HG03064 (cell line): ENCODE measurements around the gene PRMT5.
A peak's percentile ranks its signal among the peaks of the same experiment; 100 is the strongest.
"Not testable (repeated sequence)": the region's sequence is repeated elsewhere in the genome, so short reads cannot be mapped to it uniquely, and the experiment has no call there.

Experiments
- ATAC-seq: cut with Tn5 transposase; IDR thresholded peaks from one replicate; pipeline ENCODE4 v1.9.1; 2021; ENCODE audit warnings: low read depth; ENCODE audit not compliant: unreplicated experiment

The PRMT5 gene

GRCh38 chr14:22929104-22929960, at the start of gene PRMT5:
Gene PRMT5 (minus strand): TSS chr14:22929376. CDS start chr14:22929361, 15 bp downstream.
- ATAC-seq: peak; percentile 89

- no peak for ATAC-seq
These were observed 49.3 kb upstream of the PRMT5 start for GRCh38 chr14:22978487-22978837.

GRCh38 chr14:22977684-22978486, 48.7 kb upstream of the PRMT5 start:
- ATAC-seq: no peak

GRCh38 chr14:22977434-22977683, 48.2 kb upstream of the PRMT5 start:
- ATAC-seq: no peak

GRCh38 chr14:22976620-22977433, 47.7 kb upstream of the PRMT5 start:
- ATAC-seq: no peak

- ATAC-seq: no peak
These were observed 45.5 kb upstream of the PRMT5 start for GRCh38 chr14:22974530-22975313.

- ATAC-seq: no peak
These were observed 44.2 kb upstream of the PRMT5 start for GRCh38 chr14:22973217-22974032.

- no peak for ATAC-seq
These were observed 43.2 kb upstream of the PRMT5 start for GRCh38 chr14:22972313-22972930.

- ATAC-seq: no peak
These were observed 42.0 kb upstream of the PRMT5 start for GRCh38 chr14:22971152-22971551.

- no peak for ATAC-seq
These were observed 37.6 kb upstream of the PRMT5 start for GRCh38 chr14:22966783-22967269.

GRCh38 chr14:22965916-22966782, 37.0 kb upstream of the PRMT5 start:
- not testable (repeated sequence) for ATAC-seq

- ATAC-seq: no peak
These were observed 33.0 kb upstream of the PRMT5 start for GRCh38 chr14:22962061-22962676.

GRCh38 chr14:22955702-22956569, 26.8 kb upstream of the PRMT5 start:
- no peak for ATAC-seq

GRCh38 chr14:22952418-22952817, 23.2 kb upstream of the PRMT5 start:
- no peak for ATAC-seq

- ATAC-seq: not testable (repeated sequence)
These were observed 22.6 kb upstream of the PRMT5 start for GRCh38 chr14:22951795-22952194.

GRCh38 chr14:22945642-22946041, 16.5 kb upstream of the PRMT5 start:
- ATAC-seq: no peak

GRCh38 chr14:22939684-22940083, 10.5 kb upstream of the PRMT5 start:
- no peak for ATAC-seq
